B cell (primary cell): ENCODE data around the gene WDR38. TPM values are rescaled to one million over a fixed set of nuclear protein-coding genes. Genes with fewer than 3 reads are reported as not detected.

Source experiments
- ATAC-seq: fragments of 200-7000 bp; cut with Tn5 transposase; one replicate; pipeline ENCODE4 v1.10.0; 2021; ENCODE audit warnings: low read depth, mild to moderate bottlenecking, moderate number of reproducible peaks, moderate library complexity
- CTCF ChIA-PET: fragments of 350-600 bp; sonication (Branson Sonifier 250); formaldehyde crosslinking; loops from one replicate; lab custom pipeline; 2021; ENCODE audit warnings: antibody characterized with exemption, inconsistent platforms; lab: Charles Lee
- POLR2A ChIA-PET: fragments of 350-600 bp; sonication (Branson Sonifier 250); formaldehyde crosslinking; loops from one replicate; lab custom pipeline; 2021; ENCODE audit warnings: antibody characterized with exemption; lab: Charles Lee
- DNase-seq: peaks from one replicate; pipeline ENCODE4 v3.0.0; 2013
- H2AFZ ChIP-seq: 2 replicates; pipeline ENCODE4 v1.6.1; 2012; ENCODE audit warnings: mild to moderate bottlenecking, low read depth, low read length; ENCODE audit not compliant: insufficient read depth, poor library complexity, severe bottlenecking
- H3K27ac ChIP-seq, 2 donors: 1 replicate in 1 of 2; 2 replicates in 1 of 2; pipeline ENCODE4 v1.5.1; 2012 to 2013; ENCODE audit warnings: low read length in 2 of 2, mild to moderate bottlenecking in 2 of 2, moderate library complexity in 1 of 2
- H3K27me3 ChIP-seq, 4 experiments: fragments of 200-600 bp in 1 of 4; sonication (generic) in 1 of 4; replicated peaks in 1 of 4; 1 replicate in 2 of 4; 2 replicates in 2 of 4; pipeline versions ENCODE4 v1.6.1 to v1.7.0; 2013 to 2016; ENCODE audit warnings: low read length in 3 of 4, mild to moderate bottlenecking in 2 of 4, mixed read lengths in 1 of 4, moderate library complexity in 1 of 4; ENCODE audit not compliant: insufficient read depth in 4 of 4, control insufficient read depth in 3 of 4; ENCODE audit errors: control extremely low read depth in 1 of 4
- H3K36me3 ChIP-seq, 2 experiments: replicated peaks in 1 of 2; 1 replicate in 1 of 2; 2 replicates in 1 of 2; pipeline versions ENCODE4 v1.6.1 to v1.7.1; 2013; ENCODE audit warnings: low read length in 1 of 2; ENCODE audit not compliant: insufficient read depth in 2 of 2, control insufficient read depth in 1 of 2; ENCODE audit errors: control extremely low read depth in 1 of 2, extremely low read depth in 1 of 2
- H3K4me1 ChIP-seq, 2 donors: fragments of 200-600 bp in 1 of 2; sonication (generic) in 1 of 2; 1 replicate in 1 of 2; 2 replicates in 1 of 2; pipeline versions ENCODE4 v1.5.1 to v1.6.1; 2013 to 2017; ENCODE audit warnings: low read length in 2 of 2; ENCODE audit not compliant: control insufficient read depth in 2 of 2, insufficient read depth in 2 of 2
- H3K4me2 ChIP-seq: replicated peaks from 2 replicates; pipeline ENCODE3; 2012; ENCODE audit warnings: mild to moderate bottlenecking, low read depth, low read length; ENCODE audit not compliant: poor library complexity, severe bottlenecking
- H3K4me3 ChIP-seq, 5 experiments: fragments of 200-600 bp in 1 of 5; sonication (generic) in 1 of 5; 1 replicate in 3 of 5; 2 replicates in 2 of 5; pipeline versions ENCODE4 v1.5.1 to v1.7.0; 2011 to 2016; ENCODE audit warnings: low read length in 4 of 5, mild to moderate bottlenecking in 4 of 5, low read depth in 2 of 5, control low read depth in 1 of 5, moderate library complexity in 1 of 5; ENCODE audit not compliant: insufficient read depth in 1 of 5; ENCODE audit errors: control extremely low read depth in 1 of 5, extremely low read depth in 1 of 5
- H3K79me2 ChIP-seq: fragments of 200-600 bp; sonication (generic); one replicate; pipeline ENCODE4 v1.6.0; 2016; ENCODE audit warnings: low read length; ENCODE audit not compliant: control insufficient read depth, insufficient read depth
- H3K9ac ChIP-seq: fragments of 200-600 bp; sonication (generic); 2 replicates; pipeline ENCODE4 v1.6.1; 2017; ENCODE audit warnings: mild to moderate bottlenecking, low read length, moderate library complexity
- H3K9me3 ChIP-seq, 3 donors: one replicate each; pipeline versions ENCODE4 v1.6.1 to v1.7.1; 2013; ENCODE audit warnings: low read length in 2 of 3; ENCODE audit not compliant: control insufficient read depth in 2 of 3, insufficient read depth in 1 of 3; ENCODE audit errors: control extremely low read depth in 1 of 3
- H4K20me1 ChIP-seq: 2 replicates; pipeline ENCODE4 v1.6.0; 2012; ENCODE audit warnings: mild to moderate bottlenecking, low read length; ENCODE audit not compliant: insufficient read depth, control insufficient read depth, poor library complexity, severe bottlenecking
- H3K27ac Mint-ChIP-seq: one replicate; pipeline ENCODE4 v1.8.0; 2021; ENCODE audit warnings: mixed read lengths
- H3K27me3 Mint-ChIP-seq: one replicate; pipeline ENCODE4 v1.8.0; 2021; ENCODE audit warnings: mixed read lengths
- H3K4me1 Mint-ChIP-seq: one replicate; pipeline ENCODE4 v1.8.0; 2021; ENCODE audit warnings: mixed read lengths
- H3K4me3 Mint-ChIP-seq: one replicate; pipeline ENCODE4 v1.8.0; 2021; ENCODE audit warnings: mixed read lengths
- H3K9me3 Mint-ChIP-seq: one replicate; pipeline ENCODE4 v1.8.0; 2022; ENCODE audit warnings: mixed read lengths; ENCODE audit not compliant: insufficient read depth
- CTCF ChIP-seq: fragments of 200-600 bp; IDR thresholded peaks from one replicate; pipeline ENCODE4 v1.8.0; 2022; ENCODE audit warnings: antibody characterized with exemption, mild to moderate bottlenecking
- EZH2 ChIP-seq: IDR thresholded peaks from 2 replicates; pipeline ENCODE4 v1.6.1; 2012; ENCODE audit warnings: borderline replicate concordance, low read depth, mild to moderate bottlenecking, moderate library complexity, low read length; ENCODE audit not compliant: insufficient read depth, poor library complexity, severe bottlenecking
- WGBS: methylation state at CpG from one replicate; pipeline ENCODE4 v1.1.5; 2013; ENCODE audit warnings: missing lambda C conversion rate; ENCODE audit not compliant: insufficient coverage; 5-methylcytosine and 5-hydroxymethylcytosine counted together
- intact Hi-C: fragments of 100-400 bp; cut with micrococcal nuclease; formaldehyde crosslinking; loops from one replicate; pipeline ENCODE4 v1.10.0; 2022
- polyA minus RNA-seq: library from RNA; depleted of rRNA, polyadenylated mRNA; stranded (reverse); fragments of >200 nt; gene quantifications from 2 replicates; pipeline ENCODE4 v1.2.3, GENCODE V29; 2012
- polyA plus RNA-seq: library from polyadenylated mRNA; depleted of rRNA; stranded (reverse); fragments of >200 nt; gene quantifications from 2 replicates; pipeline ENCODE4 v1.2.3, GENCODE V29; 2012
- total RNA-seq, 2 donors: library from RNA; stranded (reverse); fragments of 120-200 nt in 1 of 2; gene quantifications; 1 replicate in 1 of 2; 2 replicates in 1 of 2; pipeline versions ENCODE4 v1.2.3 to v1.2.4, GENCODE V29; 2013 to 2022

The WDR38 gene, protein sequence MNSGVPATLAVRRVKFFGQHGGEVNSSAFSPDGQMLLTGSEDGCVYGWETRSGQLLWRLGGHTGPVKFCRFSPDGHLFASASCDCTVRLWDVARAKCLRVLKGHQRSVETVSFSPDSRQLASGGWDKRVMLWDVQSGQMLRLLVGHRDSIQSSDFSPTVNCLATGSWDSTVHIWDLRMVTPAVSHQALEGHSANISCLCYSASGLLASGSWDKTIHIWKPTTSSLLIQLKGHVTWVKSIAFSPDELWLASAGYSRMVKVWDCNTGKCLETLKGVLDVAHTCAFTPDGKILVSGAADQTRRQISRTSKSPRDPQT
- total RNA-seq (not detected in 2 replicates), polyA plus RNA-seq (not detected in 2 replicates), polyA minus RNA-seq (not detected in 2 replicates)
- total RNA-seq (2013), result not detected

DNA sequence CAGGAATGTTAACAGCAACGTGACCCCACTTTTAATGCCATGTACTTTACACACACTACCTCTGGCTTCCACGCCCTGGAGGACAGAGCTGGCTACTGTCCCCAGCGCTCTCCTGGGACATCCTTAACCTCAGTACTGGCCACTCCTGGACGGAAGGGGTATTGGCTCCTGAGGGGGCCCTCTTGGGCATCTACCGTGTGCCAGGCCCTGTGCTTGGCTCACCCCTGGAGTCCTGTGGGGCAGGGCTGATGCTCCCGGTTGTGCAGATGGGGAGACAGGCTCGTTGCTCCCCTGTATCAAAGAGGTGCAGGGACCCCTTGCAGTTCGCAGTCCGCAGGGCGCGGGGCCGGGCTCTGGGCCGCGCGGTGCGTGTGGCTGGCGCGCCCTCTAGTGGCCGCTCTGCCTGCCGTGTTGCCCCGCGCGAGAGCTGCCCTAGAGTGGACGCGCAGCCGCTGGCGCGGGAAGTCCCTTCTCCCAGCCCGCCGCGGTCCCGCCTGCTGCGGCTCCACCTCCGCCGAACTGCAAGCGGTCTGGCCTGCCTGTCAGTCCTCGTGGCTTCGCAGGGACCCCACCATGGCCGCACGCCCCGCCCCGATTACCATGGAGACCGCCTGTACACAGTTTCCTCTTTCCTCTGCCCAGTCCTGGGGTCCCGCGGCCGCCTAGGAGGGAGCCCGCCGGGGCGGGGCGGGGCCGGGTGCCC lies at the start of gene WDR38:
WDR38 (plus strand) TSS at position 632 of the 703 bp plus-strand sequence. CDS start 72 bp downstream, outside the sequence.
- Histone ChIP-seq H3K9ac (peak within 1 kb of the TSS; percentile 58), H3K4me1 (peaks cover 7 to 9% of the 10 kb centered on the region in 2 donors), H3K9me3 (no peaks in the 10 kb centered on the region), H3K36me3 (peaks cover 0 to 12% of the 10 kb centered on the region in 2 experiments), H2AFZ (peak within 1 kb of the TSS; percentile 78), H4K20me1 (peaks cover 5% of the 10 kb centered on the region), H3K79me2 (no peaks in the 10 kb centered on the region), H3K4me3 (peak within 1 kb of the TSS in 4 of 5 experiments; percentile 33 to 55 (median 48)), H3K4me2 (peak within 1 kb of the TSS; percentile 85), H3K27me3 (no peaks in the 10 kb centered on the region), H3K27ac (peak within 1 kb of the TSS in 1 of 2 donors; percentile 74)
- ATAC-seq, result peak; percentile 80
- ChIA-PET CTCF (interaction anchor here (0.6 to 9.8 kb wide), 27 partner anchors 10 to 1951 kb away, joined by 3 to 345 read pairs (median 5); partner anchors contain the start of genes ARPC5L, NR6A1, OLFML2A and RPL35), POLR2A (interaction anchor here (0.5 to 1.9 kb wide), 6 partner anchors 8 to 310 kb away, joined by 3 to 5 read pairs (median 3); partner anchors contain the start of genes ARPC5L and RPL35)
- peak; percentile 88 for DNase-seq
- Mint-ChIP-seq H3K4me3 (peak within 1 kb of the TSS; percentile 88), H3K27me3 (no peaks in the 10 kb centered on the region), H3K9me3 (no peaks in the 10 kb centered on the region), H3K27ac (peak within 1 kb of the TSS; percentile 84), H3K4me1 (peaks cover 8% of the 10 kb centered on the region)
- intact Hi-C loops, result loop anchor here (1.0 to 5.0 kb wide), 6 partner anchors 8 to 519 kb away; partner anchors contain the start of gene RPL35
- WGBS, result 2% methylated on average over 51 of the region's 51 CpGs
- TF ChIP-seq EZH2 (no peak), CTCF (peak; percentile 99)
